ENCODE results near the gene CHST11. TPM values are rescaled to one million over a fixed set of nuclear protein-coding genes. Genes with fewer than 3 reads are reported as not detected.

Gene CHST11
- polyA plus RNA-seq (ENCODE audit: insufficient read length in 3 of 3): 1 to 10 TPM; 7.0 to 8.0 (median 7.5) TPM
- long read RNA-seq, donor 1, full-length matches to known transcripts: 7 of 7 reads
- long read RNA-seq, donor 1, partial matches to known transcripts: 0 of 7 reads
- long read RNA-seq, donor 1, other reads (novel, unspliced or antisense): 0 of 7 reads
- long read RNA-seq, donor 2, full-length matches to known transcripts: 6 of 6 reads
- long read RNA-seq, donor 2, partial matches to known transcripts: 0 of 6 reads
- long read RNA-seq, donor 2, other reads (novel, unspliced or antisense): 0 of 6 reads
- long read RNA-seq, donor 3, full-length matches to known transcripts: 5 of 5 reads
- long read RNA-seq, donor 3, partial matches to known transcripts: 0 of 5 reads
- long read RNA-seq, donor 3, other reads (novel, unspliced or antisense): 0 of 5 reads
- long read RNA-seq, donor 4, full-length matches to known transcripts: 3 of 3 reads
- long read RNA-seq, donor 4, partial matches to known transcripts: 0 of 3 reads
- long read RNA-seq, donor 4, other reads (novel, unspliced or antisense): 0 of 3 reads
- long read RNA-seq, donor 5: 0 reads
- long read RNA-seq, donor 6, full-length matches to known transcripts: 3 of 3 reads
- long read RNA-seq, donor 6, partial matches to known transcripts: 0 of 3 reads
- long read RNA-seq, donor 6, other reads (novel, unspliced or antisense): 0 of 3 reads
- long read RNA-seq, donor 7, full-length matches to known transcripts: 4 of 4 reads
- long read RNA-seq, donor 7, partial matches to known transcripts: 0 of 4 reads
- long read RNA-seq, donor 7, other reads (novel, unspliced or antisense): 0 of 4 reads
- long read RNA-seq, donor 8, full-length matches to known transcripts: 7 of 7 reads
- long read RNA-seq, donor 8, partial matches to known transcripts: 0 of 7 reads
- long read RNA-seq, donor 8, other reads (novel, unspliced or antisense): 0 of 7 reads
- long read RNA-seq, donor 9, full-length matches to known transcripts: 9 of 9 reads
- long read RNA-seq, donor 9, partial matches to known transcripts: 0 of 9 reads
- long read RNA-seq, donor 9, other reads (novel, unspliced or antisense): 0 of 9 reads
- long read RNA-seq, donor 10, full-length matches to known transcripts: 6 of 6 reads
- long read RNA-seq, donor 10, partial matches to known transcripts: 0 of 6 reads
- long read RNA-seq, donor 10, other reads (novel, unspliced or antisense): 0 of 6 reads
- long read RNA-seq, donor 11, full-length matches to known transcripts: 7 of 7 reads
- long read RNA-seq, donor 11, partial matches to known transcripts: 0 of 7 reads
- long read RNA-seq, donor 11, other reads (novel, unspliced or antisense): 0 of 7 reads
- long read RNA-seq, donor 12, full-length matches to known transcripts: 2 of 2 reads
- long read RNA-seq, donor 12, partial matches to known transcripts: 0 of 2 reads
- long read RNA-seq, donor 12, other reads (novel, unspliced or antisense): 0 of 2 reads
- long read RNA-seq, donor 13: 0 reads
- long read RNA-seq, donor 14, full-length matches to known transcripts: 4 of 4 reads
- long read RNA-seq, donor 14, partial matches to known transcripts: 0 of 4 reads
- long read RNA-seq, donor 14, other reads (novel, unspliced or antisense): 0 of 4 reads
- long read RNA-seq, donor 15: 0 reads
- long read RNA-seq, donor 16, full-length matches to known transcripts: 14 of 14 reads
- long read RNA-seq, donor 16, partial matches to known transcripts: 0 of 14 reads
- long read RNA-seq, donor 16, other reads (novel, unspliced or antisense): 0 of 14 reads

DNA sequence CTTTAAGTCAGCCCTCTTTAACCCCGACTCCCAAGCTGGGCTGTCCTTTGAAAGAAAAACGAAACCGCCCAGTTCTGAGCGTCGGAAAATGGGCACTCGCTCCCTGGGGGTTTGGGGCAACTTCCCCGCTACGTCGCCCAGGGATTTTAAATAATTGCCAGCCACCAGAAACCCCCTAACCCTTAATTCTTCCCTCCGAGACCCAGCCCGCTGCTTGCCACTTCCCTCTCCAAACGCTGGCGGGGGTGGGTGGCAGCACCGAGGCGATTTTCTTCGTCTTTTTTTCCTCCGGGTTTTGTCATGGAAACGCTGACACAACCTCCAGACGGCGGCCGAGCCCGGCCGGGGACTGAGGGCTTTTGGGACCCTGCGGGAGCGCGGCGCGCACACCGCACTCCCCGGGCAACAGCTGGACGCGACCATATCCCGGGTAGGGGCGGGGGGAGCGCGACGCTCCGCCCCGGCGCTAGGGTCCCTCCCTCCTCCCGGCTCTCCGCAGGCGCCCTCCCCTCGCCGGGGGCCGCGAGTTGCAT, at the start of gene CHST11:
Gene CHST11, plus strand, starts transcription at position 532 of the 533 bp plus-strand sequence.
- peak; percentile 75 to 89 (median 88) for DNase-seq (ENCODE audit: extremely low read depth in 1 of 11, low read depth in 9 of 11, low spot score in 4 of 11)

DNA sequence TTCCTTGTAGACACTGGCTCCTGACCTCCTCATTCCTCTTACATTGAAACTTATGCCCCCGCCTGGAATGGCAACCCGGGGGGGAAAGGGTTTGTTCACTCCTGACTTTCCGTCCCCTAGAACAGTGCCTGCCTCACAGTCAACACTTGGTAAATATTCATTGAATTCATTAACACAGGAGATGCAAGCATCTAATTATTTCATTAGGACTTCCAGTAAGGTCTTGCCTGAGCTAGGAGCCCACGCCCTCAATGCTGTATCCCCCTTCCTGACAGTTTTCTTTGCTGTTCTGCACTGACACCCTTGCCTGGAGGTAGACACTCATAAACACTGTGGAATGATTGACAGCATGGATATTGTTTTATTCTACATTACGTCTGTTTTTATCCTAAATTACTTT, 49.3 kb upstream of the CHST11 start:
- DNase-seq (ENCODE audit: extremely low read depth in 1 of 11, low read depth in 9 of 11, low spot score in 4 of 11): no peak

DNA sequence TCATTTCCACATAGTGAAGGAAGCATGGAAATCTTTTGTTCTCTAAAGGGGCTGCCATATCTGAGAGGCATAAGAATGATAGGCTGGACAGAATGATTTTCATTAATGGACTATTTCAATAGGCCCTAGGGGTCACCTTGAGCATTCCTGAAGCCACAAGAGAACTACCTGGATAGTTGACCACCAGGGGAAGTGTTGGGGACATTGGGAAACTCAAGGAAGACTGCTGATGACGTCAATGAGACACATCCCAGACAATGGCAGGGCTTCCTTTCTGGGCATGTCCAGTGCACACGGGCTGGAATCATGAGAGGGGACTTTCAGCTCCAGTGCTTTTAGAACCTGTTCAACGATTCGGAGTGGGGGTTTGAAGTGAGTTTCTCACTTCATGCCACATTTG, 48.8 kb upstream of the CHST11 start:
- no peak for DNase-seq (ENCODE audit: extremely low read depth in 1 of 11, low read depth in 9 of 11, low spot score in 4 of 11)

DNA sequence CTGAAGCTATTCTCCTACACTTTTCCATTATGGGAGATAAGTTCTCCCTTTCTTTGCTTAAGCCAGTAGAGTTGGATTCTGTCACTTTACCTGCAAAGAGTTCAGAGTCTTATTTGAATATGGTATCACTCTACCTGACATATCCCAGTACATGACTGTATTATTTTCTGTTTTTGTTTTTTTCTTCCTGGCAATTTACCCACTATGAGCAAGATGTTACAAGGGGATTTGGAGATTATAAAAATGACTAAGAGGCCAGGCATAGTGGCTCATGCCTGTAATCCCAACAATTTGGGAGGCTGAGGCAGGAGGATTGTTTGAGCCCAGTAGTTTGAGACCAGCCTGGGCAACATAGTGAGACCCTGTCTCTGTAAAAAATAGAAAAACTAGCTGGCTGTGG, 46.4 kb upstream of the CHST11 start:
- no peak for DNase-seq (ENCODE audit: extremely low read depth in 1 of 11, low read depth in 9 of 11, low spot score in 4 of 11)

DNA sequence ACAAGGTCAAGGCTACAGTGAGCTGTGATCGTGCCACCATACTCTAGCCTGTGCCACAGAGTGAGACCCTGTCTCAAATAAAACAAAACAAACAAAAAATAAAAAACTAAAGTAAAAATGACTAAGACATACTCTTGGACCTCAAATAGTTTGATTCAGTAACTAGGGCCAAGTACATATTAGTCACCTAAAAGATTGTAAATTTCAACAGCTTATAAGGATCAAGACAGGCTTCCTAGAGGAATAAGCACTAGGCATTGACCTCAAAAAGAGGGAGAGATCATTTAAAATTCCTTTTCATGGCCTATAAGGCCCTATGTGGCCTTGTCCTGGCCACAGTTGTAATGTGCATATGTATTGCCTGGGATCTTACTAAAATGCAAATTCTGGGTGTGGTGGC, 46.0 kb upstream of the CHST11 start:
- DNase-seq (ENCODE audit: extremely low read depth in 1 of 11, low read depth in 9 of 11, low spot score in 4 of 11): no peak

DNA sequence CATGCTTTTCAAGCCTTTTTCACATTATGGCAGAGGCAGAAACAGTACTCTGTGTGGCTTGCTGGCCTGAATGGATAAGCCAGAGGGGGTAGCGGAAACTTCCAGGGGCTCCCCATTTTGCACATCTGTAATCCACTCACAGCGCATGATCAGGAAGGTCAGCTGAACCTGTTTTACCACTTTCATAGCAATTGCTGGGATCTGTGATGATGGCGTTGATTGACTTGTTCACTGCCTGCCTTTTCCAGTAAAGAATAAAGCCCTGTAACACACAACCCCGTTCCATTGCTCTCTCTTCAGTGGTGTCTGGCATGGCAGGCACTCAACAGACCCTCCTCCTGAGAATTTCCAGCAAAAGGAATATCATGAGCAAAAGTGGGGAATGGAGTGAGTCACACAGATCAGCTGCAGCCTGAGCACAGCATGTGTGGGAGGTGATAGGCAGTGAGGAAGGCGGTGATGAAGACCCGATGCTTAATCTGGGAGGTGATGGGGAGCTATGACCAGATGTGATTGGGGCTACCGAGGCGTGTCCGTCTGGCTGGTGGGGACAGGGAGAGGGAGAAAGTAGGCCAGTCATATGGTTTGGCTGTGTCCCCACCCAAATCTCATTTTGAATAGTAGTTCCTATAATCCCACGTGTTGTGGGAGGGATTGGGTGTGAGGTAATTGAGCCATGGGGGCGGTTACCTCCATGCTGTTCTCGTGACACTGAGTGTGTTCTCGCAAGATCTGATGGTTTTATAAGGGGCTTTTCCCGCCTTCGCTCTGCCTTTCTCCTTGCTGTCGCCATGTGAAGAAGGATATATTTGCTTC, 44.7 kb upstream of the CHST11 start:
- peak in 1 of 11 donors; percentile 5 for DNase-seq (ENCODE audit: extremely low read depth in 1 of 11, low read depth in 9 of 11, low spot score in 4 of 11)

DNA sequence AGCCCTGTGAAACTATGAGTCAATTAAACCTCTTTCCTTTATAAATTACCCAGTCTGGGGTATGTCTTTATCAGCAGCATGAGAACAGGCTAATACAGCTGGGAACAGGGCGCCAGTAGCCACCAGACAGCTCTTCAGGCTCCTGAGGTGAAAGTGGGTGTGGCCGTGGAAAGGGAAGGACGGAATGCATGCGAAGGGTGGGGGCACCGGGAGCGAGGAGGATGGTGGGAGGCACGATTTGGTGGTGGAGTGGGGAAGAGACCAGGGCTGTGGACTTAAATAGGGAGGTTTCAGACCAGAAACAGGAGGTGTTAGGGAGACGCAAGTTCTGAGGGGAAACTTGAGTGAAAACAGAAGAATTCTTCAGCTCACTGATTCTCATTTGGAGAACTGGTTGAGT, 44.1 kb upstream of the CHST11 start:
- DNase-seq (ENCODE audit: extremely low read depth in 1 of 11, low read depth in 9 of 11, low spot score in 4 of 11): no peak

DNA sequence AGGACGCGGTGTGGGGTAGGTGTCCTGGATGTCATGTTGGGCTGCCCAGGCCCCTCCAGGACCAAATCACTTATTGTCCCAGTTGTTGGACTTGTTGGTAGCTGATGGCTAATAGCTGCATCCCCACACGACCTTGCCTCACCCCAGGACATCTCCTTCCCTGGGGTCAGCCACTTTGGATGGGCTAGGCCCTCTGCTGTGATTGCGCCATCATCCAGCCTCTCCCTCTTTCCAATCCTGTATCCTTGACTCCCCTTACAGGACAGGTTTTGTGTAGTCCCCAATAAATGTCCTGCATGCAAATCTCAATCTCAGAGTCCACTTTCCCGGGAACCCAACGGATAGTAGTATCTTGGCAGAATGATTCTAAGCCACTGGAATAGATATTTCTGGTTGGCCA, 43.4 kb upstream of the CHST11 start:
- no peak for DNase-seq (ENCODE audit: extremely low read depth in 1 of 11, low read depth in 9 of 11, low spot score in 4 of 11)

DNA sequence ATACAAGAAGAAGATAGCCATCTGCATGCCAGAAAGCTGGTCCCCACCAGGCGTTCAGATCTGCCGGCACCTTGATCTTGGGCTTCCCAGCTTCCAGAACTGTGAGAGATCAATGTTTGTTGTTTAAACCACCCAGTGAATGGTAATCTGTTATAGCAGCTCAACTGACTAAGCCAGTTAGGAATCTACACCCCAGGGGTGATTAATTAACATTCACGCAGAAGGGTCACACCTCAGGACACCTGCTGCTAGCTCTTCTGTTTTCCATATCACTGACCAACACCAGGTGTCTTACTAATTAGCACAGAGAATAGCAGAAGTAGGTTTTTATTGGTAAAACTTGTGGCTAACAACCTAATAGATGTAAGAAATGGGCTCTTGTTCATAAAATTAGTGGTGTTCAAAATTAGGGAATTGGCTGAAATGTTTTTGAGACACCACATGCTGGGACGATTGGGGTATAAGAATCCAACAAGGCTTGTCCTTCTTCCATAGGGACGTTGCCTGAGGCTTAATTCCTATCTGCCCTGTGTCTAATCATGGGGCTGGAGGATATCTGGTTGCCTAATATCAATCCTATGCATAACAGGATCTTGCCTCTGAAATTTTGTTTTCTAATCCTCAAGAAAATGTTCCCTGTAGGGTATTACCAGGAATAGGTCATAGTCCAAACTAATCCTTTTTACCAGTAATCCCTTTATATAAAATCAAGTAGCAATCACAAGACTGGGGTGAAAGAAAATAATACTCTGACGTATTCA, 42.0 kb upstream of the CHST11 start:
- DNase-seq (ENCODE audit: extremely low read depth in 1 of 11, low read depth in 9 of 11, low spot score in 4 of 11): no peak

DNA sequence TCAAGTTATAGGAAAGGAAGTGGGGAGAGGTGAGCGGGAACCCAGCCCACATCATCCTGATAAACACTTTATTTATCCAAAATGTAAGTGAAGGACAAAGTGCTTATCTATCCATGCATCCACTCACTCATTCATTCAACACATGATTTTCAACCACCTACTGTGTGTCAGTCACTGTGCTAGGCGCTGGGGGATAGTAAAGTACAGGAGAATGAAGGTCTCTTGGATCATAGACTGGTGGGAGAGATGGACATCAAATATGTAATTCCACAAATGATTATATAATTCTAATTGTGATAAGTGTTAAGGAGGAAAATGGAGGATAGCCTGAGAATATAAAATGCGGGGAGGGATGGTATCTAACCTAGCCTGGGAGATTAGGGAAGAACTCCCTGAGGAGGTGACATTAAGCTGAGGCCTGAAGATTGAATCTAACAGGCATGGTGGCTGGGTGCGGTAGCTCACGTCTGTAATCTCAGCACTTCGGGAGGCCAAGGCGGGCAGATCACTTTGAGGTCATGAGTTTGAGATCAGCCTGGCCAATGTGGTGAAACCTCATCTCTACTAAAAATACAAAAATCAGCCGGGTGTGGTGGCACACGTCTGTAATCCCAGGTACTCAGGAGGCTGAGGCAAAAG, 41.3 kb upstream of the CHST11 start:
- no peak for DNase-seq (ENCODE audit: extremely low read depth in 1 of 11, low read depth in 9 of 11, low spot score in 4 of 11)

DNA sequence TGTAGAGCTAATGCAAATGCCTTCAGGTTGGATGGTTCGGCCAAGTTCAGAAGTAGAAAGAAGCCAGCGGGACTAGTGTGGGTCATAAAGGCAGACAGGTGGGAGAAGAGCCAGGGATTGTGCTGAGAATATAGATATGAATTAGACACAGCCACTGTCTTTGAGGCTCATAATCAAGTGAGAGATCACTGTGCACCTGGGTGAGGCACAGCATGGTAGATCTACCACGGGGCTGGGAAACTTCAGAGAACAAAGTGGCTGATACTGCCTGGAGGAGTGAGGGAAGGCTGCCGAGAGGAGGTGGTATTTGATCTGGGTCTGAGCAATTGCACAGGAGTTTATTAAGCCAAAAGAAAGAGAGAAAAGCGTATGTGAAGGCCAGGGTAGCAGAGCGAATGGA, 40.6 kb upstream of the CHST11 start:
- DNase-seq (ENCODE audit: extremely low read depth in 1 of 11, low read depth in 9 of 11, low spot score in 4 of 11): no peak

DNA sequence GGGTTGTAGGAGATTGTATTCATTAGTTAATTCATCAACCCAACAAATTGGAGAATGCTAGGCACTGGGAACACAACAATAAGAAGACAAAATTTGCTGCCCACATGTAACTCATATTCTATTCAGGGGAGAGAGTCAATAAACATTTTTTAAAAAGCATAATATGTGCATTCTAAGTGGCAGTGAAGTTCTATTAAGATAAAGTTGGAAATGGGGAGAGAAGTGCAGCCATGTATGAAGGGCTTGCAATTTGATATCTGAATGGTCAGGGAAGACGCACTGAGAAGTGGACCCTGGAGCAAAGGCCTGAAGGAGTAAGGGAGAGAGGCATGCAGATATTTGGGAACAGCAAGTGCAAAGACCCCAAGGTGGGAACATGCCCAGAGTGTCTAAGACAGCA, 40.2 kb upstream of the CHST11 start:
- no peak for DNase-seq (ENCODE audit: extremely low read depth in 1 of 11, low read depth in 9 of 11, low spot score in 4 of 11)

DNA sequence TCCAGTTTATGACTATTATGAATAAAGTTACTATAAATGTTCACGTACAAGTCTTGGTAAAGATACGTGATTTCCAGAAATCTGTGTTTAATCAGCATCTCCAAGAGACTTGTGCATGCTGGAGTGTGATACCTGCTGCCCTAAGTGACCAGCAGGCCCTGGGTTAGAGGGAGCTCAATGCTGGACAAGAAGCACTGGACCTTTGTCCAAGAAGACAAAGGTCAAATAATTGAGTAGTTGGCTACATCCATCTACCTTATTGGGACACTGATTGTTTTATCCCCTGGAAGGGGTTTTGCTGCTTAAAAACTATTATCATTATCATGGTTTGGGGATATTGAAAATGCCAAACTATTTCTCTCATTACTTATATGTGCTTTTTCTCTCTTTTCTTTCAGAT, 37.0 kb upstream of the CHST11 start:
- DNase-seq (ENCODE audit: extremely low read depth in 1 of 11, low read depth in 9 of 11, low spot score in 4 of 11): no peak

DNA sequence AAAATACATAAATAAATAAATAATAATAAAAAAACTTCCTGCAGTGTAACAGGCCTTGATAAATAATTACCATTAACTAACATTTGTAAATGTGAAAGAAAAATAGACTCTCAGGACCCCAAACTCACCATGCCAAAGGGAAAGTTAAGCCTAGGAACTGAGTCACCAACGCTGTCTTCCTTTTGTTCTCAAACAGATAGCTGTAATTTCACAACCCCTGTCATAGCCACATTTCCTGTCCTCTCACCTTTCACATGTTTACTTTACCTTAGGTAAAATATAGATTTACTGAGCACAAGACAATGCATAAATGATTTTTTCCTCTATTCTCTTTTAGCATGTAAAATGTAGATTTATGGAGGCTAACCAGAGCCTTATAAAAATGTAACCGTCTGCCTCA, 35.9 kb upstream of the CHST11 start:
- no peak for DNase-seq (ENCODE audit: extremely low read depth in 1 of 11, low read depth in 9 of 11, low spot score in 4 of 11)

DNA sequence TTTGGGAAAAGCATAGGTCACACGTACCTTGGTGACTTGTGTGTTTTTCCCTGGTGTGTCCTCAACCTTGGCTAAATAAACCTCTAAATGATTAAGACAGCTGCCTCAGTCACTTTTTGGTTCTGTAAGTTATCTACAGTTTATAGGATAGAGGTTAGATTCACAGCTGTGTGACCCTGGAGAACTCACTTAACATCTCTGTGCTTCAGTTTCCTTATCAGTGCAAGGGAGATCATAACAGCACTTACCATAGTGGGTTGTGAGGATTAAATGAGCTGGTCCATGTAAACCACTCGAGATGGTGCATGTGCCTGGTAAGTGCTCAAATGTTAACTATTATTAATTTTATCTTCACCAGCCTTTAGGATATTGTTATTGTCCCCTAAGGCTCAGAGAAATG, 35.4 kb upstream of the CHST11 start:
- no peak for DNase-seq (ENCODE audit: extremely low read depth in 1 of 11, low read depth in 9 of 11, low spot score in 4 of 11)

DNA sequence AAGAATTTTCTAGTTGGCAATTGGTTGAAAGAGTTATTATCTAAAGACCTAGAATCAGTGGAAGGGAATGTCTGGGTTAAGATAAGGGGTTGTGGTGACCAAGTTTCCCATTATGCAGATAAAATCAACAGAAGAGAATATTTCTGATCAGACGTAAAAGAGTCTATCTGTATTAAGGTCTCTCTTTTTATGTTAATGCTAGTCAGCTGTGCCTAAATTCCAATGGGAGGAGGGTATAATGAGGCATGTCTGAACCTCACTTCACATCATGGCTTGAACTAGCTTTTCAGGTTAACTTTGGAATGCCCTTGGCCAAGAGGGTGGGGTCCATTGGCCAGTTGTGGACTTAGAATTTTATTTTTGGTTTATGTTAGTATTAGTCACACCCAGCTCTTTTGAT, 34.3 kb upstream of the CHST11 start:
- DNase-seq (ENCODE audit: extremely low read depth in 1 of 11, low read depth in 9 of 11, low spot score in 4 of 11): no peak
